ENCODE measurements around the gene MTSS2. TPM values are rescaled to one million over a fixed set of nuclear protein-coding genes. Genes with fewer than 3 reads are reported as not detected.

Gene MTSS2
- total RNA-seq, 4 donors from 2014 or later, result 19.3 to 70.1 (median 32.4) TPM

DNA sequence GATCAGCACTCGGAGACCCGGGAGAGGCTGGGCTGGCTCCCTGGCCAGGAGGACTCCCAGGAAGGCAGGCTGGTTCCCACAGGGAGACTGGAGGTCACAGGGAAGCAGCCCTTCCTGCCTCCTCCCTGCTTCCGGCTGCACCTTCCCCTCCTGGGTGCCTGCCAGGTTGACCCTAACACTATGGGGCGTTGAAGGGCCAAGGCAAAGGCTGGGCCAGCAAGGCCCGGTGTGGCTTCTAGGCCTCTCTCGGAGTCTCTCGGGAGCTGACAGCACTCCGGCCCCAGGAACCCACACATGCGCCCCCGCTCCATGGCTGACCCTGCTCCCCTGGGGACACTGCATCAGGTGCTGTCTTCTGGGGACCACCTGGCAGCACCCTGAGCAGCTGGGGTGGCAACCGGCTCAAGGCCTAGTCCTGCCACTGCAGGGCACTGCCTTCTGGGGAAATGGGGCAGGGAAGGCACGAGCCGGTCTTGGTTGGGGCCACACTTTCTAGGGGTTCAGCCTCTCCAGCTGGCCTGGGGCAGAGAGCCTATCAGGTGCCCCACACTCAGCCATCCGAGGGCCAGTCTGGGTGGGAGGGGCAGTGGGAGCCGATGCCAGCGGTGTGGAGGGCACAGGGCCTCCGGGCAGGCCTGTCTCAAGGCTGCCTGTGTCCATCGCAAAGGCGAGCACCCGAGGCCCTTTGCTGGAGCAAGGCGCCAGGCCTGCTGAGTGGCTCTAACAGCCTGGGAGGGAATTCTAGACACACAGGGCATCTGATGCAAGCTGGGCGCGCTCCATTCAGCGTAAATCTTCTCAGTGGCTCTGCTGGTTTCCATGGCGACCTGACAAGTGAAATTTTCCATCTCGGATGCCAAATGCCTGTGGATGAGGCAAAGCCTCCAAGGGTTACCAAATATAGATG lies 5.6 kb upstream of the MTSS2 start:
- DNase-seq (ENCODE audit: low spot score) (peak; percentile 54), ATAC-seq (ENCODE audit: low FRiP score) (peak; percentile 73)
- TF ChIP-seq, protein P1, sequence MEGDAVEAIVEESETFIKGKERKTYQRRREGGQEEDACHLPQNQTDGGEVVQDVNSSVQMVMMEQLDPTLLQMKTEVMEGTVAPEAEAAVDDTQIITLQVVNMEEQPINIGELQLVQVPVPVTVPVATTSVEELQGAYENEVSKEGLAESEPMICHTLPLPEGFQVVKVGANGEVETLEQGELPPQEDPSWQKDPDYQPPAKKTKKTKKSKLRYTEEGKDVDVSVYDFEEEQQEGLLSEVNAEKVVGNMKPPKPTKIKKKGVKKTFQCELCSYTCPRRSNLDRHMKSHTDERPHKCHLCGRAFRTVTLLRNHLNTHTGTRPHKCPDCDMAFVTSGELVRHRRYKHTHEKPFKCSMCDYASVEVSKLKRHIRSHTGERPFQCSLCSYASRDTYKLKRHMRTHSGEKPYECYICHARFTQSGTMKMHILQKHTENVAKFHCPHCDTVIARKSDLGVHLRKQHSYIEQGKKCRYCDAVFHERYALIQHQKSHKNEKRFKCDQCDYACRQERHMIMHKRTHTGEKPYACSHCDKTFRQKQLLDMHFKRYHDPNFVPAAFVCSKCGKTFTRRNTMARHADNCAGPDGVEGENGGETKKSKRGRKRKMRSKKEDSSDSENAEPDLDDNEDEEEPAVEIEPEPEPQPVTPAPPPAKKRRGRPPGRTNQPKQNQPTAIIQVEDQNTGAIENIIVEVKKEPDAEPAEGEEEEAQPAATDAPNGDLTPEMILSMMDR (IDR thresholded peaks at IDR 0.05), result no peak

DNA sequence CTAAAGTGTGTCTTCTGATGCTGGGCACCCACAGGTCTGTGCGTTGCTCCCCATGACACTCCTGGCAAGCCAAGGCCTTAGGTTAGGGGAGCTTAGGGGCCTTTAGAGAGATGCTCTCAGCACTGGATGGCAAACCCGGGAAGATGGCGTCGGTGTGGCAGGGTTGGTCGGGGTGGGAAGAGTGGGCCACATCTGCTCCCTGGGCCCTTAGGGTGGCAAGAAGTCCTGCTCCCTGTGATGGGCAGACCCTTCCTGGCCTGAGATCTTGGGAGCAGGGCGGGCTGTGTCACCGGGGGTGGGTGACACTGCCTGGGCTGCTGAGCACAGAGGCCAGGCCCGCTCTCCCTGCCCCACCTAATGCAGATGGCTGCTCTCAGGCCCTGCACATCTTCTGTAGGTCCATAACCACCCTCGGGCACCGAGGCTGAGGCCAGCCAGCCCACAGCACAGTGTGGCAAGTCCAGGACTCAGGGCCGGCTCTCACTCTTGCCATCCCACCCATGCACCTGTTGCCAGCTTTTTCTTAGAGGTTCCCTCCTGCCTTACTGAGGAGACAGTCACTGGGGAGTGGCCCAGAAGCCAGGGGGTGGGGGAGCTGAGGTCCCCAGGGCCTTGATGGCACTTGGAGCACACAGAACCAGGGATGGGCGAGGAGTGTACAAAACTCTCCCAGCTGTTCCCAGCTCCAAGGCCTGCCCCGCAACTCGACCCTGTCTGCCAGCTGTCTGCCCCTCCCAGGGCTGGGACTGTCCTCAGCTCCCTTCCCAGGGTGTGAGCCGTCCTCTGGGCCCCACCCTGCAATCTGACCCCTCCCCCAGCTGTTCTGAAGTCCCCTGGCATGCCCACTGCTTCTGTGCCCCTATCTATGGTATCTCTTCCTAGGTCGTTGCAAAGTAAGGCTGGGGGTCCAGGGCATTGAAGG lies 4.4 kb upstream of the MTSS2 start:
- DNase-seq (ENCODE audit: low spot score), result no peak
- TF ChIP-seq, protein P1 (IDR thresholded peaks at IDR 0.05), result no peak

DNA sequence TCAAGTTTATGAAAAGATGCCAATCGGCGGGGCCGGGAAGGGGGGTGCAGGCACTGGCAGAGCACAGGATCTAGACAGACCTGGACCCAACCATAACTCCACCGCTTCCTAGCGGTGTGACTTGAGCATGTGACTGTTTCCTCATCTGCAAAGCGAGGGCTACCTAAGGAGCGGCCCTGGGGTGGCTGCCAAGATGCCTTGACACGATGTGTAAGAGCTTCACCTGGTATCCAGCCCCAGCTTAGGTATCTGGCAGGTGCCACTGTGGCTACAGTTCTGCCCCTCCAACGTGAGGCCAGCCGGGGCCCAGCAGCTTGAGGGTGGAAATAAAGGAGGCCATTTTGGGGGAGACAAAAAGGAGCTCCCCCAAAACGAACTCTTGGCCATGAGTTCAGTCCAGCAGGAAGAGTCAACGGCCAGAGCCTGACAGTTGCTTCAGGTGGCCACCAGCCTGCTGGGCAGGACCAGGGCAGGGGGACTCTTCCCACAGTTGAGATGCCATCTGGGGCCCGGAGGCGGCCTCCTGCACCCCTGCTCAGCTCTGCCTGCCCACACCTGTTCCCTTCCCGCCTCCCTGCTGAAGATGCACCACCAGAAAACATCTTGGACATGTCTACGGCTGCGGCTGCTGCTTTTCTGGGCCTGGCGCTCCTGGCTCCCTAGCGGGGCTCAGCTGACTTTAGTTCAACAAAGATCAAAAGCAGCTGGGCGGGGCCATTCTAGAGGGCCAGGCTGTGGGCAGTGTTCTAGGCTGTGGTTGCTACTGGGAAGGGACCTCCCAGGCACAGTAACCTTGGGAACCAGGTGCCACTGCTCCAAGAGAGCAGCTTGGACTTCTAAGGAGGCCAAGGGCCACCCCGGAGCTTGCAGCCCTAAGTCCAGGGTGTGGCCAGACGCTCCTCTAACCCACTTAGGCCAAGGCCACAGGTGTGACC lies 3.4 kb upstream of the MTSS2 start:
- ATAC-seq (ENCODE audit: low FRiP score), result no peak
- TF ChIP-seq, protein P1 (IDR thresholded peaks at IDR 0.05), result no peak
- DNase-seq (ENCODE audit: low spot score), result no peak

More for the DNA sequence above, 4.4 kb upstream of the MTSS2 start:
- ATAC-seq (ENCODE audit: low FRiP score), result no peak

DNA sequence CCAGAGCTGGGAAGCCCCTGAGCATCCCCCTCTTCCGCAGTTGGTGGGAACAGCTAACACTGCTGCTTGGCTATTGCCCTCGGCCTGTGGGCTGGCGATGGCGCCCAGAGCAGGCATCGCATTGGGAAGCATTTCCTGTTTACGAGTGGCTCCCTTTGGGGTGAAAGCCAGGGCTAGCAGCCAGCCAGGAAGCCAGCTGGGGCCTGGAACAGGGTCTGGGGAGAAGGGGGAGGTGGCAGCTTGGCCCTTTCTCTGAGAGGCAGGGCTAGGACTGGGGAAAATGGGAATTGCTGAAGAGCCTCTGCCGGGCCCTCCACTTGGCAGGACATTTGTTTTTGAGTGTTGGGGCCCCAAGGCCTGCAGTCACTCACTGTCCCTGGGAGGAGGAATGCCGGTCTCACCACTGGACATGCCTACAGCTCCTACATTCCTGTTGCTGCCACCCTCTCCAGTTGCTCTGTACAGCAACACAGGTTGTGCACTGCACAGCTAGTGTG lies 2.4 kb upstream of the MTSS2 start:
- DNase-seq (ENCODE audit: low spot score) (no peak), ATAC-seq (ENCODE audit: low FRiP score) (no peak)

DNA sequence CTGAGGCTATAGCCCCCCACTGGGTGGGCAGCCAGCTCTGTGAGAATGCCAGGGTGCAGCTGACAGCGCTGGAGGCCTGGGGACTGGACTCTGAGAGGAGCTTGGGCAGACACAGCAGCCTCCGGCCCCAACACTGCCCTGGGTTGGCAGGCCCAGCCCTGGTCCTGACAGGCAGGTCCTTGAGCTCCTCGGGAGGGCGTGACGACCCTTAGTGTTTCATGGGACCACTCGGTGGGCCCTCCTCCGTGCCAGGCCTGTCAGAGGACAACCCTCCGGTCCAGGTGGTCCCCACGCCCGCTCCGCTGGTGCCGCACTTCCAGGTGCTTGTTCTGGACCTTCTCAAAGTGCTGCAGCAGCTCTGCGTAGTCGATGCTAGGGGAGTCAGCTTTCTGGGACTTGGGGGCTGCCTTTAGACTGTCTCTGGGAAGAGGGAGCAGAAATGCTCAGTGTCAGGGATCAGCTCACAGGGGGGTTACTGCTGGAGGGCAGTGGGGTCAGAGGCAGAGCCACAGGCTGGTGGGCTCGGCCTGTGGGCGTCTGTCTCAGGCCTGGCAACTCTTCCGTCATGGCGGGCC lies 1.9 kb upstream of the MTSS2 start:
- ATAC-seq (ENCODE audit: low FRiP score) (no peak), DNase-seq (ENCODE audit: low spot score) (no peak)

More for the DNA sequence above, 2.4 kb upstream of the MTSS2 start:
- TF ChIP-seq, protein P1 (IDR thresholded peaks at IDR 0.05), result no peak

More for the DNA sequence above, 1.9 kb upstream of the MTSS2 start:
- TF ChIP-seq, protein P1 (IDR thresholded peaks at IDR 0.05), result no peak

All from omental fat pad (tissue), 4 donors.